Endothelial cell of umbilical vein (primary cell): ENCODE measurements around the gene OLFML2B. TPM values are rescaled to one million over a fixed set of nuclear protein-coding genes. Genes with fewer than 3 reads are reported as not detected.
A peak's percentile ranks its signal among the peaks of the same experiment; 100 is the strongest.

Source experiments
- BruUV-seq: library from RNA; stranded (reverse); fragments of 400-500 nt; replicated peaks from 2 replicates; lab custom pipeline; 2021; lab: Mats Ljungman, UMichigan
- CTCF ChIA-PET: fragments of 300-600, 350-600 bp; sonication (Branson Sonifier 250); formaldehyde crosslinking; loops from one replicate; lab custom pipeline; 2021; ENCODE audit warnings: antibody characterized with exemption, inconsistent platforms; lab: Charles Lee
- POLR2A ChIA-PET: fragments of 300-600, 350-600 bp; sonication (Branson Sonifier 250); formaldehyde crosslinking; loops from one replicate; lab custom pipeline; 2021; ENCODE audit warnings: antibody characterized with exemption, inconsistent platforms; lab: Charles Lee
- DNase-seq: peaks from one replicate; pipeline ENCODE4 v3.0.0-alpha.2; 2011; ENCODE audit warnings: low read depth, low spot score
- FAIRE-seq: peaks from 2 replicates; lab custom pipeline; 2011; peaks lifted over from hg19 to GRCh38; lab: Jason Lieb, UNC
- H2AFZ ChIP-seq: 2 replicates; pipeline ENCODE4 v1.6.0; 2012; ENCODE audit warnings: low read depth, low read length, control low read depth, inconsistent platforms
- H3K27ac ChIP-seq: 2 replicates; pipeline ENCODE4 v1.5.1; 2011; ENCODE audit warnings: low read depth, mild to moderate bottlenecking, control low read depth, low read length, moderate library complexity; ENCODE audit not compliant: insufficient read depth
- H3K27me3 ChIP-seq, 2 experiments: 2 replicates each; pipeline versions ENCODE4 v1.6.0 to v1.6.1; 2011; ENCODE audit warnings: low read length in 2 of 2, mixed read lengths in 1 of 2; ENCODE audit not compliant: control insufficient read depth in 2 of 2, insufficient read depth in 2 of 2
- H3K36me3 ChIP-seq, 2 experiments: 2 replicates in 1 of 2; 3 replicates in 1 of 2; pipeline ENCODE4 v1.5.1; 2011; ENCODE audit warnings: low read length in 2 of 2, mild to moderate bottlenecking in 1 of 2, moderate library complexity in 1 of 2; ENCODE audit not compliant: control insufficient read depth in 2 of 2, insufficient read depth in 2 of 2; ENCODE audit errors: extremely low read depth in 1 of 2
- H3K4me1 ChIP-seq: 3 replicates; pipeline ENCODE4 v1.5.1; 2011; ENCODE audit warnings: mild to moderate bottlenecking, low read length; ENCODE audit not compliant: control insufficient read depth, insufficient read depth; ENCODE audit errors: extremely low read depth
- H3K4me2 ChIP-seq: 2 replicates; pipeline ENCODE4 v1.6.1; 2011; ENCODE audit warnings: low read length, control low read depth, mixed read lengths; ENCODE audit not compliant: insufficient read depth
- H3K4me3 ChIP-seq, 3 experiments: fragments of 200-600 bp in 1 of 3; sonication (generic), shearing (Covaris generic) in 1 of 3; replicated peaks in 1 of 3; 2 replicates each; pipeline ENCODE4 v1.5.1; 2011 to 2016; ENCODE audit warnings: control low read depth in 3 of 3, low read length in 3 of 3, mild to moderate bottlenecking in 2 of 3, inconsistent platforms in 1 of 3, low read depth in 1 of 3, moderate library complexity in 1 of 3; ENCODE audit not compliant: insufficient read depth in 1 of 3
- H3K79me2 ChIP-seq: 2 replicates; pipeline ENCODE4 v1.6.0; 2012; ENCODE audit warnings: low read length, inconsistent platforms; ENCODE audit not compliant: control insufficient read depth, insufficient read depth
- H3K9ac ChIP-seq: replicated peaks from 2 replicates; pipeline ENCODE3; 2011; ENCODE audit warnings: low read length, control low read depth; ENCODE audit not compliant: insufficient read depth; ENCODE audit errors: extremely low read depth
- H3K9me1 ChIP-seq: replicated peaks from 3 replicates; pipeline ENCODE4 v1.6.0; 2011; ENCODE audit warnings: mild to moderate bottlenecking, low read length; ENCODE audit not compliant: control insufficient read depth, insufficient read depth; ENCODE audit errors: extremely low read depth
- H3K9me3 ChIP-seq: replicated peaks from 2 replicates; pipeline ENCODE4 v1.5.1; 2012; ENCODE audit warnings: low read length, inconsistent platforms; ENCODE audit not compliant: control insufficient read depth, insufficient read depth
- H4K20me1 ChIP-seq: replicated peaks from 2 replicates; pipeline ENCODE3; 2011; ENCODE audit warnings: mild to moderate bottlenecking, low read length; ENCODE audit not compliant: control insufficient read depth, insufficient read depth; ENCODE audit errors: extremely low read depth
- EZH2 ChIP-seq: IDR thresholded peaks from 2 replicates; pipeline ENCODE4 v1.6.1; 2012; ENCODE audit warnings: borderline replicate concordance, low read depth, mild to moderate bottlenecking, moderate library complexity, low read length, inconsistent platforms; ENCODE audit not compliant: severe bottlenecking
- FOS ChIP-seq: IDR thresholded peaks from 2 replicates; pipeline ENCODE4 v1.6.1; 2011; ENCODE audit warnings: mild to moderate bottlenecking, low read length, moderate library complexity, borderline replicate concordance; ENCODE audit not compliant: insufficient read depth
- GATA2 ChIP-seq: IDR thresholded peaks from 2 replicates; pipeline ENCODE4 v1.7.0; 2011; ENCODE audit warnings: low read depth, mild to moderate bottlenecking, moderate library complexity, mixed read lengths, low read length; ENCODE audit not compliant: insufficient read length, insufficient read depth
- JUN ChIP-seq: IDR thresholded peaks from 2 replicates; pipeline ENCODE4 v1.6.1; 2011; ENCODE audit warnings: borderline replicate concordance, low read depth; ENCODE audit not compliant: insufficient read length, insufficient read depth
- MYC ChIP-seq: IDR thresholded peaks from one replicate; pipeline ENCODE4 v1.6.1; 2011; ENCODE audit warnings: mild to moderate bottlenecking, low read depth, low read length
- POLR2AphosphoS5 ChIP-seq: IDR thresholded peaks from 2 replicates; pipeline ENCODE4 v1.6.1; 2012; ENCODE audit warnings: low read depth, mild to moderate bottlenecking, control low read depth, low read length, moderate library complexity; ENCODE audit not compliant: insufficient read depth
- dilution Hi-C: fragments of 300-500 bp; cut with MboI; formaldehyde crosslinking; loops from one replicate; pipeline ENCODE4 v1.15.0; 2019; ENCODE audit warnings: low sequenced_read_pairs; ENCODE audit not compliant: extremely low pct_ligation_motif_present
- intact Hi-C: fragments of 100-400 bp; cut with micrococcal nuclease; formaldehyde crosslinking; loops from one replicate; pipeline ENCODE4 v1.10.0; 2022
- polyA plus RNA-seq, 4 experiments: library from polyadenylated mRNA; depleted of rRNA in 3 of 4; stranded (reverse) in 3 of 4; unstranded in 1 of 4; fragments of >200 nt; gene quantifications; 2 replicates each; pipeline versions ENCODE4 v1.2.1 to v1.2.3, GENCODE V29; 2011 to 2012; ENCODE audit warnings: missing spikeins in 1 of 4
- total RNA-seq: library from RNA; stranded (reverse); gene quantifications from 2 replicates; pipeline ENCODE4 v1.2.3, GENCODE V29; 2021
- TF ChIP-seq, protein P1 (sequence below): IDR thresholded peaks from 2 replicates; pipeline ENCODE4 v1.6.1; 2011; ENCODE audit not compliant: insufficient read depth, insufficient read length
- TF ChIP-seq, protein P2 (sequence below), 2 donors: IDR thresholded peaks; 1 replicate in 1 of 2; 2 replicates in 1 of 2; pipeline ENCODE4 v1.5.1; 2011; ENCODE audit warnings: low read length in 2 of 2, mild to moderate bottlenecking in 2 of 2, moderate library complexity in 2 of 2, control low read depth in 1 of 2, inconsistent platforms in 1 of 2, low read depth in 1 of 2; ENCODE audit not compliant: insufficient read depth in 1 of 2; ENCODE audit errors: extremely low read depth in 1 of 2

The OLFML2B gene
- total and polyA plus RNA-seq, 2 donors (not counting 3 experiments of a cell fraction or from before 2014, with no cell fraction given): 0.58 to 0.62 TPM

DNA sequence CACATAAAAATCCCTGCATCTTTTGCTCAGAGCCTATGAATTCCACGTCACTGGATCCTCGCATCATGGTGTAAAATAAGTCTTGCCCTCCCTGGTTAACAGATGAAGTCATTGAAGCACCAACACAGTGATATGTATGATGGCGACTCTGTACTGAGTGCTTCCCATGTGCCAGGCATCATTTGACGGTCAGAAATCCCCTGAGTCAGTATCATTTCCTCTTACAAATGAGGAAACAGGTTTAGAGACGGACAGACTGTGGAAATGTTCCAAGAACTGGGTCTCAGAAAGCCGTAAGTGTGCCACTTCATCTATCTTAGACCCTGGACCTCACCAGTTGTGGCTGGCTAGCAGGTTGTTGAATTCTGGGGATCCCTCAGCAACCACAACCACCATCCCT, 5.1 kb upstream of the OLFML2B start:
- dilution Hi-C loops (no loop called here), intact Hi-C loops (no loop called here)
- Histone ChIP-seq H4K20me1 (no peaks in the 10 kb centered on the region), H3K36me3 (no peaks in the 10 kb centered on the region), H3K9me1 (no peaks in the 10 kb centered on the region), H3K4me1 (peaks cover 4% of the 10 kb centered on the region), H3K27me3 (peaks cover 1 to 3% of the 10 kb centered on the region in 2 experiments), H3K4me3 (no peak overlapping the region), H3K9me3 (no peaks in the 10 kb centered on the region), H3K79me2 (no peaks in the 10 kb centered on the region), H3K27ac (no peak overlapping the region), H2AFZ (no peak overlapping the region), H3K4me2 (no peak overlapping the region), H3K9ac (no peak overlapping the region)
- ChIA-PET CTCF (interaction anchor here (0.6 to 1.0 kb wide), 3 partner anchors 8 to 125 kb away, joined by 3 read pairs; no protein-coding TSS in a partner anchor), POLR2A (no interaction called here)
- TF ChIP-seq POLR2AphosphoS5 (no peak), GATA2 (no peak), FOS (no peak), JUN (no peak)
- TF ChIP-seq, protein P1, sequence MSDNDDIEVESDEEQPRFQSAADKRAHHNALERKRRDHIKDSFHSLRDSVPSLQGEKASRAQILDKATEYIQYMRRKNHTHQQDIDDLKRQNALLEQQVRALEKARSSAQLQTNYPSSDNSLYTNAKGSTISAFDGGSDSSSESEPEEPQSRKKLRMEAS: no peak
- DNase-seq (peak; percentile 46), FAIRE-seq (no peak)
- no TSS peak for BruUV-seq

DNA sequence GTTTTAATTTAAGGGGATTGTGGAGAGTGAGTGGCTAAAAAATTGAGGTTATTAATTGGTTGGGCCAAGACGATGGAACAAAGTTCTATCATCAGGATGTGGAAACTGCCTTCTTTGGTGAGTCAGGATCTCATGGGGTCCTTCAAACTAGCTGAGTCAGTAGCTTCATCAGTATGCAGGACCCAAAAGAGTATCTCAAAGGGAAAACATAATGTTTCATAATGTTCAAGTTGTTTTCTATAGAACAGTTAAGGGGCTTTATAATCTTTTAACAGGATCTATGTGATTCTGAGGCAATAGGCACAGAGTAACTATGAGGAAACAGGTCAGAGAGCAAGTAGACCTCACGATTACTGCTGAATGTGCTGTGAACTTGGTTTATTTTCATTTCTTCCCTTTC, 3.2 kb upstream of the OLFML2B start:
- H3K4me3 ChIP-seq: no peak overlapping the region
- peaks cover 8% of the 10 kb centered on the region for H3K4me1 ChIP-seq
- no peaks in the 10 kb centered on the region for H3K9me3 ChIP-seq
- no peak overlapping the region for H3K4me2 ChIP-seq
- no TSS peak for BruUV-seq
- no peak overlapping the region for H2AFZ ChIP-seq
- peaks cover 1 to 3% of the 10 kb centered on the region in 2 experiments for H3K27me3 ChIP-seq
- no peak for TF ChIP-seq MYC
- TF ChIP-seq EZH2: no peak
- no peak for TF ChIP-seq GATA2
- TF ChIP-seq POLR2AphosphoS5: no peak
- no peak for TF ChIP-seq FOS
- TF ChIP-seq, protein P2, sequence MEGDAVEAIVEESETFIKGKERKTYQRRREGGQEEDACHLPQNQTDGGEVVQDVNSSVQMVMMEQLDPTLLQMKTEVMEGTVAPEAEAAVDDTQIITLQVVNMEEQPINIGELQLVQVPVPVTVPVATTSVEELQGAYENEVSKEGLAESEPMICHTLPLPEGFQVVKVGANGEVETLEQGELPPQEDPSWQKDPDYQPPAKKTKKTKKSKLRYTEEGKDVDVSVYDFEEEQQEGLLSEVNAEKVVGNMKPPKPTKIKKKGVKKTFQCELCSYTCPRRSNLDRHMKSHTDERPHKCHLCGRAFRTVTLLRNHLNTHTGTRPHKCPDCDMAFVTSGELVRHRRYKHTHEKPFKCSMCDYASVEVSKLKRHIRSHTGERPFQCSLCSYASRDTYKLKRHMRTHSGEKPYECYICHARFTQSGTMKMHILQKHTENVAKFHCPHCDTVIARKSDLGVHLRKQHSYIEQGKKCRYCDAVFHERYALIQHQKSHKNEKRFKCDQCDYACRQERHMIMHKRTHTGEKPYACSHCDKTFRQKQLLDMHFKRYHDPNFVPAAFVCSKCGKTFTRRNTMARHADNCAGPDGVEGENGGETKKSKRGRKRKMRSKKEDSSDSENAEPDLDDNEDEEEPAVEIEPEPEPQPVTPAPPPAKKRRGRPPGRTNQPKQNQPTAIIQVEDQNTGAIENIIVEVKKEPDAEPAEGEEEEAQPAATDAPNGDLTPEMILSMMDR (IDR thresholded peaks at IDR 0.05; ENCODE audit: extremely low read depth in 1 of 2, insufficient read depth in 1 of 2, low read depth in 1 of 2, low read length in 2 of 2): no peak
- no peak for TF ChIP-seq JUN
- TF ChIP-seq, protein P1: no peak
- ChIA-PET CTCF (interaction anchor here (1.6 to 4.8 kb wide), 2 partner anchors 10 to 234 kb away, joined by 7 to 73 read pairs; no protein-coding TSS in a partner anchor), POLR2A (no interaction called here)
- no peak overlapping the region for H3K27ac ChIP-seq
- dilution Hi-C loops: no loop called here
- intact Hi-C loops: no loop called here
- no peaks in the 10 kb centered on the region for H3K36me3 ChIP-seq
- no peaks in the 10 kb centered on the region for H3K79me2 ChIP-seq
- no peaks in the 10 kb centered on the region for H4K20me1 ChIP-seq
- no peak overlapping the region for H3K9ac ChIP-seq
- DNase-seq (no peak), FAIRE-seq (no peak)
- no peaks in the 10 kb centered on the region for H3K9me1 ChIP-seq
